GM10266 (cell line): ENCODE measurements around the gene ITGB7.

Source experiments
- DNase-seq: peaks from one replicate; pipeline ENCODE4 v3.0.0; 2012; ENCODE audit errors: extremely low spot score
- TF ChIP-seq, protein P1 (sequence below): IDR thresholded peaks from 2 replicates; pipeline ENCODE4 v1.5.1; 2012; ENCODE audit warnings: mild to moderate bottlenecking, low read depth; ENCODE audit not compliant: control insufficient read depth, insufficient read depth; ENCODE audit errors: missing control alignments

The ITGB7 gene

DNA sequence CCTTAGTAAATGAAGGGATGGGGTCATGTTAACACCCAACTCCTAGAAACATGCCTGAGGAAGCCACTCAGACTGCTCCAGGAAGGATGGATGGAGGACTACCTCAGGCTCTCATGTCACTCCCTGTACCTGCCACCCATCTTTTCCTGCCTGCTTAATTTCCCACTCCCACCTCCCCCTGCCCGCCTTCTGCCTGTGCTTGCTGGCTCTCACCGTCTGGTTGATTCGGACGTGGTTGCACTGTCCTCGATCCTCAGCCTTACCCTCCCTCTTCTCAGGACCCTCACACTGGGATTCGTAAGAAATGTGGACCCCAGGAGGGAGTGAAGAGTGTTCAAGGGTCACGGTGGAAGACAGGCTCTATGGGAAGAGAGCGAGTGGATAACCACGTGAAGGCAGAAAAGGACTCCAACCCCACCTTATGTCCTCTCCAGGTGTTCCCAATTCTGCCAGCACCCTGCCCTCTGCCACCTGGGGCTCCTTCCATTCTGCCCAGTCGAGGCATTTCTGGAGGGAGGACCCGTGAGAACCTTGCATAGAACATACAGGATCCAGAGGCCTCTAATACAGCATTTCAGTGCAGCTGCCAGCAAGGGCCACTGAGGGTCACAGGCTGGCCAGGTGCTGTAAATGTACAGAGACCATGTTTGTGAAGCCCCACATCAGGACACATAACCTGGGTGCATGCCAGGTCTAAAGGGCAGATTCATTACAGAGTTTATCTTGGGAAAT is 12.9 kb downstream of the ITGB7 start:
- TF ChIP-seq, protein P1, sequence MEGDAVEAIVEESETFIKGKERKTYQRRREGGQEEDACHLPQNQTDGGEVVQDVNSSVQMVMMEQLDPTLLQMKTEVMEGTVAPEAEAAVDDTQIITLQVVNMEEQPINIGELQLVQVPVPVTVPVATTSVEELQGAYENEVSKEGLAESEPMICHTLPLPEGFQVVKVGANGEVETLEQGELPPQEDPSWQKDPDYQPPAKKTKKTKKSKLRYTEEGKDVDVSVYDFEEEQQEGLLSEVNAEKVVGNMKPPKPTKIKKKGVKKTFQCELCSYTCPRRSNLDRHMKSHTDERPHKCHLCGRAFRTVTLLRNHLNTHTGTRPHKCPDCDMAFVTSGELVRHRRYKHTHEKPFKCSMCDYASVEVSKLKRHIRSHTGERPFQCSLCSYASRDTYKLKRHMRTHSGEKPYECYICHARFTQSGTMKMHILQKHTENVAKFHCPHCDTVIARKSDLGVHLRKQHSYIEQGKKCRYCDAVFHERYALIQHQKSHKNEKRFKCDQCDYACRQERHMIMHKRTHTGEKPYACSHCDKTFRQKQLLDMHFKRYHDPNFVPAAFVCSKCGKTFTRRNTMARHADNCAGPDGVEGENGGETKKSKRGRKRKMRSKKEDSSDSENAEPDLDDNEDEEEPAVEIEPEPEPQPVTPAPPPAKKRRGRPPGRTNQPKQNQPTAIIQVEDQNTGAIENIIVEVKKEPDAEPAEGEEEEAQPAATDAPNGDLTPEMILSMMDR, result no peak
- DNase-seq, result no peak

DNA sequence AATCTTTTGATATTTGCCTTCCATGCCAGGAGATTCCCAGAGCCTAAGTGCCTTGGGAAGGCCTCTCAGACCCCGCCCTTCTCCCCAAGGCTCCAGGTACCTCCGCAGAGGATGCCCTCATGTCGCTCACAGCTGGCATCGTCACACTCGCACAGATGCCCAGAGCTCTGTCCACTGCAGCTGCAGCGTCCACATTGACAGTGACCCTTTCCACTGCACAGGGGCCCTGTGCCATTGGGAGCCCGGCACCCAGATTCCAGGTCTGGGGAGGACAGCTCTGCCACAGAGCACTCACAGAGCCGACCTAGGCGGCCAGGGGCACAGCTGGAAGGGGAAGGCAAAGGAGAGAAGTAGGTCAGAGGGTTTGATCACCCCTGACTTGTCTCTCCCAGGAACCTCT is 14.0 kb downstream of the ITGB7 start:
- DNase-seq, result no peak
- TF ChIP-seq, protein P1, result no peak

DNA sequence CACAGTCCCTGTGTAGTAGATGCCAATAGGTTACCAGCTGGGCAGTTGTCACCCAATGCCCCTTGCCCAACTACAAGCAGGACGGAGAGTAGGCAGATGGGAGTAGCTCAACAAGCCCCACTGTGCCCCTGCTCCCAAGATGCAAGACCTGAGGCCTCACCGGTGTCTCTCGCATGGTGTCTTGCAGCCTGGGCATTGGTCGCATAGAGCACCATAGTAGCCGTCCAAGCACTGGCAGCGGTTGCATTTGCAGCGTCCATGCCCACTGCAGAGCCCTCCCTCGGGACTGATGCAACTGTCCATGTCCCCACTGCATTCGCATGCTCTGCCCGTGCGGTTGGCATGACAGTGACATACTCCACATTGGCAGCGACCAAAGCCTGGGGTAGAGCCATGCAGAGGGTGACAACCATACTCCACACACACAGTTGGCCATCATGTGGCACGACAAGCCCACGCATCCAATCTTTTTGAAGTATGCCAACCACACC is 14.5 kb downstream of the ITGB7 start:
- TF ChIP-seq, protein P1, result no peak

DNA sequence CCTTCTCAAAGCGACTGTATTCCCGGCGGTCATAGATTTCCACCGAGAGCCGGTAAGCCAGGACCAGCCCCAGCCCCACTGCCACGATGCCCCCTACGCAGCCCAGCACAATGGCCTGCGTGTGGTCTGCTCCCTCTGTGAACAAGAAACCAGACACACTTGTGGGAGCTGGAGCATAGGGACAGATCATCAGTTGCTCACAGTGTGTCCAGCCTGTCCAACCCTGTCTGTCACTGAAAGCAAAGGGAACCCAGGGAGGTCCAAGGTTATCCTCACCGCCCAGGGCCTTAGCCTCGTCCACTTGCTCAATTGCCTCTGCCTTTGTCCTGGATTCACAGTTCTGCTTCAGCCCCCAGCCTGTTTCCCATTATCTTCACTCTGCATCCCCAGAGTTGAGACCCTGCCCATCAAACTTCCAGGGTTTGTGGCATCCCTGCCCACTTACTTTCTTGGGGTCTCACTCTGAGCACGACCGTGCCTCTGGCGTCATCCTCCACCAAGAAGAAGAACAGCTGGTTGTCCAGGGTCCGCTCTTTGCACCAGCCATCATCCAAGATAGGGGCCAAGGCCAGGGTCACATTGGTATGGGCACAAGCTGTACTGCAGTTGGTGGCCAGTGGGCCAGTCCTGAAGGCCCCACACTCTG is 15.0 kb downstream of the ITGB7 start:
- TF ChIP-seq, protein P1, result no peak
- DNase-seq, result no peak

More for the DNA sequence above, 14.5 kb downstream of the ITGB7 start:
- DNase-seq, result no peak

DNA sequence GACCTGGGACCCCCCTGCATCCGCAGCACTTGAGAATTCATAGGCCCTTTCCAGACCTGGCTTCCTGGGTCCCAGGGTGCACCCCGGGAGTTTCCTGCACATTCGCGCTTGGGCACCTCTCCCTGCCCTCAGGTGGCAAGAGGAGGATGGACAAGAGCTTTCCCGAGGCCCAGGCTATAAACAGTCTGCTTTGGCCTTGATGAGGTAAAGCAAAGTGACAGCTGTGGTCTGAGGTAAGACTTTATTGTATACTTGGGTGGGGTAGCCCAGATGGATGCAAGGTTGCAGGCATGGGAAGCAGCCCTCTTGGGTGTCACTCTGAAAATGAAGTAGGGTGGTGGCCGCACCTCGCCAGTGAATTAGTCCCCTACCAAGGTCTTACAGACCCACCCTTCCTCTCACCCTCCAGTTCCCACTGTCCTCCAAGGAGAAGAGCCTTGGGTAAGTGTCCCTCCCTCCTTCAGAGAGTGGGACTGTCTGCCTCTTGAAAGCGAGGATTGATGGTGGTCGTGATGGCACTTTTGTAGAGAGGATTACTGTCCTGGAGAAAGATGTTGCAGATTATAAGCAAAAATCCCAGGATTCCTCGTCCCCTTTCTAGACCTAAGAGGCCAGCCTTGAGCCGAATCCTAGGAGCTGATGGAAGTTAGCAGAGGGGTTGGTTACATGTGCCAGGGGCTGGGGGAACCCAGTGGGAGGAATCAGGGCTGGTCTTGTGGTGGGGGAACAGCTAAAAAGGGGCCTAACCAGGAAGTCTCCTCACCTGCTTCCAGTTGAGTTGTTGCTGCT is 15.8 kb downstream of the ITGB7 start:
- TF ChIP-seq, protein P1, result no peak
- DNase-seq, result no peak

DNA sequence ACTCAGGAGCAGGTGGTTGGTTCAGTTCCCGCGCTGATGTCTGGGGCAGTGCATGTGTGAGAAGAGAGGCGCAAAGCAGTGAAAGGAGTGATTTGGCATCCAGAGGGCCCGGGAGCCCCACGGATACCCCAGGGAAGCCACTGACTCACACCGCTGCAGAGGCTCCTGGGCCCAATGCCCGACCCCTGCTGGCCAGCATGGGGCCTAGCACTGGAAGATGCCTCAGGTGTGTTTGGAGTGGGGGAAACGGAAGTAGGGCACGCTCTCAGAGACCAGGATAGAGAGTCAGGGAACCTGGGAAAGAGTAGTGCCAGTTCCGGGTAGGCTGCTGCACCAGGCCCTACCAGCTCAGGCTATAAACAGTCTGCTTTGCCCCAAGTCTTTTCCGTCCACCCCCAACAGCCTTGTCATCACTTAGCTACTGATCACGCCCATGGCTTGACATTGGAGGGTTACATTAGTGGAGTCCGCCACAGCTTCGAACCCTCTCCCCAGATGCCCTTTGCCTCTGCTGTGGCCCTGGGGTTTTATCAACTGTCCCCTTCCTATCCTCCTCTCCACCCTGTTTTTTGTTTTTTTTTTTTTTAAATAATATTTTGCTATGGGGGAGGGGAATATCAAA is 16.8 kb downstream of the ITGB7 start:
- DNase-seq, result peak; percentile 40
- TF ChIP-seq, protein P1, result peak; percentile 61
